GM20000 (cell line): ENCODE data around the gene APEH.

ENCODE experiments used
- DNase-seq: peaks from one replicate; pipeline ENCODE4 v3.0.0; 2012; ENCODE audit warnings: low spot score
- TF ChIP-seq, protein P1 (sequence below): IDR thresholded peaks from 2 replicates; pipeline ENCODE4 v1.5.1; 2012; ENCODE audit warnings: mild to moderate bottlenecking, control low read depth; ENCODE audit errors: extremely low read depth, missing control alignments

Gene APEH

GRCh38 chr3:49701388-49702077 is 27.4 kb downstream of the APEH start:
- TF ChIP-seq, protein P1, sequence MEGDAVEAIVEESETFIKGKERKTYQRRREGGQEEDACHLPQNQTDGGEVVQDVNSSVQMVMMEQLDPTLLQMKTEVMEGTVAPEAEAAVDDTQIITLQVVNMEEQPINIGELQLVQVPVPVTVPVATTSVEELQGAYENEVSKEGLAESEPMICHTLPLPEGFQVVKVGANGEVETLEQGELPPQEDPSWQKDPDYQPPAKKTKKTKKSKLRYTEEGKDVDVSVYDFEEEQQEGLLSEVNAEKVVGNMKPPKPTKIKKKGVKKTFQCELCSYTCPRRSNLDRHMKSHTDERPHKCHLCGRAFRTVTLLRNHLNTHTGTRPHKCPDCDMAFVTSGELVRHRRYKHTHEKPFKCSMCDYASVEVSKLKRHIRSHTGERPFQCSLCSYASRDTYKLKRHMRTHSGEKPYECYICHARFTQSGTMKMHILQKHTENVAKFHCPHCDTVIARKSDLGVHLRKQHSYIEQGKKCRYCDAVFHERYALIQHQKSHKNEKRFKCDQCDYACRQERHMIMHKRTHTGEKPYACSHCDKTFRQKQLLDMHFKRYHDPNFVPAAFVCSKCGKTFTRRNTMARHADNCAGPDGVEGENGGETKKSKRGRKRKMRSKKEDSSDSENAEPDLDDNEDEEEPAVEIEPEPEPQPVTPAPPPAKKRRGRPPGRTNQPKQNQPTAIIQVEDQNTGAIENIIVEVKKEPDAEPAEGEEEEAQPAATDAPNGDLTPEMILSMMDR: no peak
- no peak for DNase-seq

GRCh38 chr3:49702672-49703071 is 28.5 kb downstream of the APEH start:
- TF ChIP-seq, protein P1: no peak
- no peak for DNase-seq

DNA sequence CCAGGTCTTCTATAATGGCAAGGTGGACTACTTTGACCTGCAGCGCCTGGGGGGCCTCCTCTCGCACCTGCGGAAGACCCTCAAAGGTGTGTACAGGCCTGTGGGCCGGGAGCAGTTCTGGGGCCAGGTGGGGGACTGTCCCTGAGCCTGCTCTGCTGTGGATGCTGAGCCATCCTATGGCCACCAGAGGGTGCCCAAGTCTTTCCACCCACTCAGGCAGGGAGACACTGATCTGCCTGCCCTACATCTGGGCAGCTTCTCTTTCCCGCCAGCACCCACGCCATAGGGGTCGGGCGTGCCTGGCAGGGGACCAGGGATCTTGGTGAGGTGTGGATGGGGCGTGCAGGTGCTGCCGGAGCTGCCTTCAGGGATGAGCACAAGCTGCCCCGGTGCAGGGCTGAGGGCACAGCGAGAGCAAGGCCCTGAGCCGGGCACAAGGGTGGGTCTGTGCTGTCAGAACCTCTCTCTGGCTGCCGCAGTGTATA is 29.3 kb downstream of the APEH start:
- DNase-seq: peak; percentile 92
- TF ChIP-seq, protein P1: peak; percentile 80

DNA sequence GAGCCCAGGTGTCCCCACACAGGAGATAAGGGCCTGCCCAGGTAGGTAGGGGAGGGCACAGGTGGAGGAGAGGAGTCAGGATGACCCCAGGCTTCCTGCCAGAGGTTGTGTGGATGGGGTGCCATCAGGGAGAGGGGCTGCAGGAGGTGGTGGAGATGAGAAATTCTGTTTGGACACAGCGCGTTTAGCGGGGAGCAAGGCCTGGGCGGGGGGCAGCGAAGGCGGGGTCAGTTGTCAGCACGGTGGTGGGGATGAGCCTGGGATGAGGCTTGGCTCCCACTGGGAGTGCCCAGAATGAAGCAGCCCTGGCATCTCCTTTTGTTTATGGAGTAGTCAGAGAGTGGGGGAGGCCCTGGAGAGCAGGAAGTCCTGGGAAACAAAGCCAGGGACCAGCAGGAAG is 29.8 kb downstream of the APEH start:
- DNase-seq: no peak
- TF ChIP-seq, protein P1: no peak

DNA sequence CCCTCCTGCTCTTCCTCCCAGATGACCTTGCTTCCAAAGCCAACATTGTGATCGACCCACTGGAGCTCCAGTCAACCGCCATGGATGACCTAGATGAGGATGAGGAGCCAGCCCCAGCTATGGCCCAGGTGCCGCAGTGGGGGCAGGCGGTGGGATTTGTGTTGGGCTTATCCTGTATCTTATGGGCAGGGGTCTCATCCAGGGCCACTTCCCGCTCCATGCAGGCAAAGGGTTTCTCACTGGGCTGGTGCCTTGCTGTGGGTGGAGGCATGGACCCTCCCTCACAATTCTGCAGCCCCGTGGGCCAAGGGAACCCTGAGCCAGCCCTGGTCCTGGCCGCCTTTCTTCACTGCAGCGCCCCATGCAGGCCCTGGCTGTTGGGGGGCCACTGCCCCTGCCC is 30.5 kb downstream of the APEH start:
- TF ChIP-seq, protein P1: no peak
- DNase-seq: no peak

- no peak for DNase-seq
- TF ChIP-seq, protein P1: no peak
Measured at GRCh38 chr3:49705390-49705960, 31.3 kb downstream of the APEH start.

- TF ChIP-seq, protein P1: no peak
Measured at GRCh38 chr3:49706456-49707112, 32.4 kb downstream of the APEH start.

More at GRCh38 chr3:49706456-49707112, 32.4 kb downstream of the APEH start:
- DNase-seq: no peak
